ENCODE measurements around the gene ZNF862.
"Not testable (repeated sequence)": the region's sequence is repeated elsewhere in the genome, so short reads cannot be mapped to it uniquely, and the experiment has no call there.

Gene ZNF862

GRCh38 chr7:149825567-149826343, 12.4 kb upstream of the ZNF862 start:
- DNase-seq: peak; percentile 43

DNA sequence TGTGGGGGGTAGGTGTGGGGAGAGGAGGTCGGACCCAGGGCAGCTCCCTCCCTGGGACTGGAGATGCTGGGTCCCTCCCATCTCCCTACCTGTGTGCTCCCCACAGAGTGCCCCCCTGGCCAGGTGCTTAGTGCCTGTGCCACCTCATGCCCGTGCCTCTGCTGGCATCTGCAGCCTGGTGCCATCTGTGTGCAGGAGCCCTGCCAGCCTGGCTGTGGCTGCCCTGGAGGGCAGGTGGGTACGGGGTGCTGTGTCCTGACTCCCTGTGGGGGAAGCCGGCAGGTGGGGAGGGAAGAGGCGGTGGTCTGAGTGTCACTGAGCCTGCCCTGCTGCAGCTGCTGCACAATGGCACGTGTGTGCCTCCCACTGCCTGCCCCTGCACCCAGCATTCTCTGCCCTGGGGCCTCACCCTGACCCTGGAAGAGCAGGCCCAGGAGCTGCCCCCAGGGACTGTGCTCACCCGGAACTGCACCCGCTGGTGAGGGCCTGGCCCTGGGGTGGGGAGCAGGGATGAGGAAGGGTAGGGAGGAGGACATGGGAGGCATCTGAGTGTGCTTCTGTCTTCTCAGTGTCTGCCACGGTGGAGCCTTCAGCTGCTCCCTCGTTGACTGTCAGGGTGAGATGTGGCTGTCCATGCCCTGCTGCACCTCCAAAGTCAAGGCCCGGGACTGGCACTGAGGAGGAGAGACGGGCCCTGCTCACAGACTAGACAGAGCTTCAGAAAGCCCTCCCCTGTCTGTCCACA, 11.7 kb upstream of the ZNF862 start:
- no peak for DNase-seq

GRCh38 chr7:149827089-149827981, 10.8 kb upstream of the ZNF862 start:
- no peak for DNase-seq

DNA sequence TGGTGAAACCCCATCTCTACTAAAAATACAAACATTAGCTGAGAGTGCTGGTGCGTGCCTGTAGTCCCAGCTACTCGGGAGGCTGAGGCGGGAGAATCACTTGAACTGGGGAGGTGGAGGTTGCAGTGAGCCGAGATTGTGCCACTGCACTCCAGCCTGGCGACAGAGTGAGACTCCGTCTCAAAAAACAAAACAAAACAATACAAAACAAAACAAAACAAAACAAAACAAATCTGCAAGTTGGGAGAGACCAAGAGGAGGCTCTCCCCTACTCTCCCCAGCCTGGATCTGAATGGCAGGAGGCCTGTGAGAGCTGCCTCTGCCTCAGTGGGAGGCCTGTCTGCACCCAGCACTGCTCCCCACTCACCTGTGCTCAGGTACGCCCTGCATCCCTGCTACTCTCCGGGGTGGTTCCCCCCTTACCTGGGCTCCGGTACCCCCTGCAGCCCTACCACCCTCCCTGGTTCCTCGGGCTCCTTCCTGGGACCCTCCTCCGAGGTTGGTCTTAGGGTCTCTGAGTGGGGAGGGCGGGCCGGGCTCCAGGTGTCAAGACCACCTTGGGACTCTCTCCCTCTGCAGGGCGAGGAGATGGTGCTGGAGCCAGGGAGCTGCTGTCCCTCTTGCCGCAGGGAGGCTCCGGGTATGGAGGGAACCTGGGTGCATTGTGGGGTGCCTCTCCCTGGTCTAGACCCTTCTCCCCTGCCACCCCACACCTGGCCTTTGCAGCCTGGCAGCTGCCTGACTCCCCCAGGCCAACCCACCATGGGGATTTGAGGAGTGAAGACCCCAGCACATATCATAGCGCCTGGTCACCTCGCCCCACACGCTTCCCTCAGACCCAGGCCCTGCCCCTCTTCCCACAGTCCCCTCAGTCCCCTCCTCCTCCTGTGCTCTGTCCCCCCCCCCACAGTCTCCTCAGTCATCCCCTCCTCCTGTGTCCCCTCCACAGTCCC, 9.5 kb upstream of the ZNF862 start:
- DNase-seq: no peak

GRCh38 chr7:149830527-149830926, 7.6 kb upstream of the ZNF862 start:
- not testable (repeated sequence) for DNase-seq

DNA sequence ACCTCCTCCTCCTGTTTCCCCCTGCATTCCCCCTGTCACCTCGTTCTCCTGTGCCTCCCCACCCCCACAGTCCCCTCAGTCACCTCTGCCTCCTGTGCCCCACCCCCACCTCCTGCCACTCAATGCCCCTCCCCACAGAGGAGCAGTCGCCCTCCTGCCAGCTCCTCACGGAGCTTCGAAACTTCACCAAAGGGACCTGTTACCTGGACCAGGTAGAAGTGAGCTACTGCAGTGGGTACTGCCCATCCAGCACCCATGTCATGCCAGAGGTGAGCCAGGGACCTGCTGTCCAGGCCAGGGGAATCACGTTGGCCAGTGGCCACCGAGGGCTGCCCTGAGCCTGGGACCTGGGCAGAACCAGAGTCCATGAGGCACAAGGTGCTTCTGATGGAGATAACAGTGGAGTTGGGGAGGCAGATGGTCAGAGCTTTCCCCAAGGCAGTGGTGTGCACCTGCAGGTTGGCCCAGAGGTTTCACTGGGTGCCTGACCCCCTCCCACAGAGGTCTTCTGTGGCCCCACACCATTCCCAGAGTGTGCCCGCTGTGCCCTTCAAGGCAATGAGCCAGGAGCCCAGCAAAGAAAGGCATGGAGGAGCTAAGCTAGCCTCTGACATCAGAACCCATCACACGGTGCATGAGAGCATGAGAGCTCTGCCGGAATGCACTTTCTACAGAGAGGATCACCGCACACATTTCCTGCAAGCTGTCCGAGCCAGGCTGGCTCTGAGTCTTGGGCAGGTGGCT, 7.0 kb upstream of the ZNF862 start:
- no peak for DNase-seq

DNA sequence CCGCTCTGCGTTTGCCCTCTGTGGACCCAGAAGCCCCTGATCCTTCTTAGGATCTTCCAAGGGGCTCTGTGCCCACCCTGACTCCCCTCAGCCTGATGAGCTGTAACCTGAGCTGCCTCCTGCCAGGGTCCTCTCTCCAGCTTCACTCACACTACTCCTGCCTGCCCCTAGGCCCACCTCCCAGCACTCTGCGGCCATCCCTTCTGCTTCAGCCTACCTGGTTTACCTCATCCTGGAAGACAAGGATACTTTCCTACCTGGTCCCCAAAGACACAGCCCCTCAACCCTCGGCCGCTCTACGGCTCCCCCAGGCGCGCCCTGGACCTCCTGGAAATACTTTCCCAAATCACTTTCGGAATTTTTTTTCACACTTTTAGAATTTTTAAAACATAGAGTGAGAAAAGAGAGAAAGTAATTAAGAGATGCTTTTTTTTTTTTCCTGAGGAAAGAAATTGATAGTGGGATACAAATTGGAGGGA, 6.4 kb upstream of the ZNF862 start:
- no peak for DNase-seq

DNA sequence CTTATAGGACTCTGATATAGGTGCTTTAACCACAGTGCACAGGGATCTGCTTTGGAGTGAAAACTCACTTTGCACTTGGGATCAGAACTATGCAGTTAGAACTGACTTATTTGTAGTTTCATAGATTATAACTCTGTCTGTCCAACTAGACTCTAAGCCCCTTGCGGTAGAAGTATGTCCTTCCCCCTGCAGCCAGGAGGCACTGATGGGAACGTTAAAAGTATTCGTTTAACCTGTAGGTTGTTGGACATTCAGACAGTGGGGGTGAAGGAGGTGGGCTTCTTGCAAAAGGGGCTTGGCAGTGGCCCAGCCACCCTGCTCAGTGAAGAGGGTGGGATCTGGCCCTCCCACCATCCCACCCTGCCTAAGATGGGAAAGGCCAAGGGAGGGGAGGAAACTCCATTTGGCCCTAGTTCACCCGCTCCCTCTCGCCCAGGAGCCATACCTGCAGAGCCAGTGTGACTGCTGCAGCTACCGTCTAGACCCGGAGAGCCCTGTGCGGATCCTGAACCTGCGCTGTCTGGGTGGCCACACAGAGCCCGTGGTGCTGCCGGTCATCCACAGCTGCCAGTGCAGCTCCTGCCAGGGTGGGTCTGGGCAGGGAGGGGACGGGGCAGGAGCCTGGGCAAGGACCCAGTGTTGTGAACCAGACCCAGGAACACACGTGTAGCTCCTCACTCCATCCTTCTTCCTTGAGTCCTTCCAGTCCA, 5.7 kb upstream of the ZNF862 start:
- no peak for DNase-seq

DNA sequence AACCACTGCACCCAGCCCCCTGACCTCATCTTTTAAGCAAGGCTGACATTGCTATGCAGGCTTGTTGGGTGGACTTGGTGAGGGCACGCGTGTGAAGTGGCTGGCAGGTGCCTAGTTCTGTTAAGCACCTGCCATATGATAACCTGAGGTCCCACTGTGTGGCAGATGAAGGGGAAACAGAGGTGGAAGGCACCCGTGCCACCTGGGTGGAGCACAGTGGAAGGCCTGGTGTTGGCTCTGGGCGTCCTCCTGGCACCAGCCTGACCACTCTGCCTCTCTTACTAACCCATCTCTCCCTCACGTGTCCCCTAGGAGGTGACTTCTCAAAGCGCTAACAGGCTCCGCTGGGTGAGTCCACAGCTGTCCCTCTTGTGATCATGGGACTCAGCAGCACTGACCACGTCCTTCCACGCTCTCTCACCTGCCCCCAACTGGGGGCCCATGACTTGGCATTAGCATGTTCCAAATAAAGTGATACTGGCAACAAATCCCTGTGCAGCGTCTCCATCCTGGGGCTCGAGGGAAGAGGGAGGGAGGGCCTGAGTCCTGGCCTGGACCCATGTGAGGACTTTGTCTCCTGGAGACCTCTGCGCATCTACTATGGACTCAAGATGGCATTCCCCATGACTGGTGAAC, 4.6 kb upstream of the ZNF862 start:
- no peak for DNase-seq

DNA sequence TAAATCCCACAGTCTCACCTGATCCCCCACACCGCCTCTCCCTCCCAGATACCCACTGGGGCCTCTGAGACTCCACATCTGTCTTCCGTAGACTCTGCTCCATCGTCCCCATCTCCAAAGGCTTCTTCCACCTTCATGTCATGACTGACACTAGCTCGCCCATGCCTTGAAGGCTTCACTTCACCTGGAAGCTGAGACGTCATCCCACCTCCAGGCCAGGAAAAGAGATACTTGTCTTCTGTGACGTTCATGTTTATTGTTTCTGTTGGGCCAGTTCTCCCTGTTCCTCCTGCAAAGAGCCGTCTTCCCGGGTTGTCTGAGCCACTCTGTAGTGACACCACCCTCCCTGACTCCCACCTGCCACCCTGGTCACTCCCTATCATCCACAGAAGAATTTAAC, 3.6 kb upstream of the ZNF862 start:
- no peak for DNase-seq

GRCh38 chr7:149836434-149836833, 1.7 kb upstream of the ZNF862 start:
- no peak for DNase-seq

DNA sequence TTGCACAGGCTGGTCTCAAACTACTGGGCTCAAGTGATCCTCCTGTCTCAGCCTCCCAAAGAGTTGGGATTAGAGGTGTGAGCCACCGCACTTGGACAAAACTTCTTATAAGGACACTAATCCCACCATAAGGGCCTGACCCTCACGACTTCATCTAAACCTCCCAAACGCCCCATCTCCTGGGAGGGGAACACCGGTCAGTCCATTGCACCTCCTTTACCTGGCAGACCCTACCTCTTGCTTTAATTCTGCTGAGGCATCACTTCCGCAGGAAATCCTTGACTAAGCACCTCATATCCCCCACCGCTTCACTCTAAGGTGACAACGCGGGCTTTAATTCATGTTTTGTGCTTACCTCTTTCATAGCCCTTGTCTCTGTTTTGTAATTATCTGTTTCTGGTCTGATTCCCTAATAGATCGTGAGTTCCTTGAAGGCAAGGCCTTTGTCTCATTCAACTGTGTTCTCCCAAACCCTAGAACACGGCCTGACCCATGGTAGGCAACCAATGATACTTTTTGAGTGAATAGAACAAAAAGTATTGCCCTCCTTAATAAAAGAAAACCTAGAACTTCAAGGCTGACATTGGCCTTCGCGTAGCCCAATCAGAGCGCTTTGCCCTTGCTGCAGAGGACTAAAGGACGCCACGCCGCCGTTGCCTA, 481 bp upstream of the ZNF862 start:
- DNase-seq: no peak

DNA sequence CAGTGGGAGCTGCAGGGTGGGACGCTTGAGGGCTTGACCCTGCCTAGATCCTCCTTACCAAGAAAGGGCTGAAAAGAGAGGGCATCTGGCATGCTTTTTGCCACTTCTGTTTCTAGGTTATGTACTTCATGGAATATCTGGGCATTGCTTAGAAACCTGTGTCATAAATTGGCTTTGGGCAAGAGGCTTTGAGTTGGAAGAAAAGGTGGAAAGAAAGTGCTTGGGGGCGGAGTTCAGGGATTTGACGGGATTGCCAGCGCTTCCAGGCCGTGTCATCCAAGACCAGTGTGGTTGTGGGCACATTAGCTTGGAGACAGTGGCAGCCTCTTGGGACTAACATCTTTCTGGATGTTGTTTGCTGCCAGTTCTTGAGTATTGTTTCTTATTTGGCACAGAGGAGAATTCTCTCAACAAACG, 825 bp downstream of the ZNF862 start:
- DNase-seq: peak; percentile 38

- no peak for DNase-seq
These were observed 1.8 kb downstream of the ZNF862 start for GRCh38 chr7:149839933-149840332.

DNA sequence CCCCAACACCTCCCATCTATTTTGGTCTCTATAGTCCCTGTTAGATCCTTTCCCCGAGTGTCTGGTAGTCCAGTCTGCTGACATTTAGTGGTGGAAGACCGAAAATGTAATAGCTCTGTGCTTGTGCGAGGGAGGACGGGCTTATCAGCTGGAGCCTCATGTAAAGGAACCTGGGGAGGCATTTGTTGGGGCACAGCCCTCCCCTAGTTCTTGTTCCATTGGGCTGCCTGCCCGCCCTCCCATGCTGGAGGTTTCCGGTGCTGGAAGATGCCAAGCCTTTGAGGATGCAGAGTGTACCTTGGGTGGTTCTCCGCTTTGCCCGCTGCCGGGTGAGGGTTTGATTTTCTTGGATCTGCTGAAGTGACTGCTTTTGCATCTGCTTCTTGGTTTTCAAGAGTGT, 5.4 kb downstream of the ZNF862 start:
- no peak for DNase-seq

GRCh38 chr7:149844445-149844844, 6.3 kb downstream of the ZNF862 start:
- no peak for DNase-seq

- no peak for DNase-seq
These were observed 7.2 kb downstream of the ZNF862 start for GRCh38 chr7:149845257-149845980.

- DNase-seq: no peak
These were observed 7.8 kb downstream of the ZNF862 start for GRCh38 chr7:149846021-149846420.

Data from NCI-H146 (cell line).